ENCODE data around the gene POU2F1. TPM values are rescaled to one million over a fixed set of nuclear protein-coding genes. Genes with fewer than 3 reads are reported as not detected.

POU2F1 gene
- total and polyA plus RNA-seq, 4 donors: 0.93 to 10.5 (median 6.5) TPM

GRCh38 chr1:167439301-167439988 lies 218.8 kb downstream of the POU2F1 start (continued):
- no peak for TF ChIP-seq FOXA1 (IDR thresholded peaks at IDR 0.05)
- no peak for TF ChIP-seq GABPA (IDR thresholded peaks at IDR 0.05 in 1 of 2, conservative IDR thresholded peaks at IDR 0.05 in 1 of 2)
- TF ChIP-seq ATF3 (IDR thresholded peaks at IDR 0.05): no peak
- no peak for TF ChIP-seq RXRA (IDR thresholded peaks at IDR 0.05)
- no peak for TF ChIP-seq SP1 (IDR thresholded peaks at IDR 0.05)
- no peak for TF ChIP-seq YY1 (IDR thresholded peaks at IDR 0.05)
- no peak for TF ChIP-seq FOXA2 (IDR thresholded peaks at IDR 0.05)

- TF ChIP-seq RXRA (IDR thresholded peaks at IDR 0.05) (no peak), GABPA (IDR thresholded peaks at IDR 0.05 in 1 of 2, conservative IDR thresholded peaks at IDR 0.05 in 1 of 2) (no peak), REST (IDR thresholded peaks at IDR 0.05) (no peak), HNF4G (IDR thresholded peaks at IDR 0.05) (no peak), HNF4A (conservative IDR thresholded peaks at IDR 0.05) (no peak), ZBTB33 (IDR thresholded peaks at IDR 0.05) (no peak), FOXA1 (IDR thresholded peaks at IDR 0.05) (no peak), EGR1 (IDR thresholded peaks at IDR 0.05; ENCODE audit: low read depth in 2 of 2) (no peak), YY1 (IDR thresholded peaks at IDR 0.05) (no peak), FOXA2 (IDR thresholded peaks at IDR 0.05) (no peak), RAD21 (IDR thresholded peaks at IDR 0.05) (no peak), SP1 (IDR thresholded peaks at IDR 0.05) (no peak), JUND (IDR thresholded peaks at IDR 0.05) (no peak)
- Histone ChIP-seq H3K4me1 (ENCODE audit: control insufficient read depth in 4 of 4, insufficient read depth in 4 of 4, low read length in 3 of 4) (peaks cover 0 to 8% (median 7%) of the 10 kb centered on the region in 4 donors), H3K27ac (ENCODE audit: low read depth in 1 of 2, low read length in 2 of 2) (no peak overlapping the region)
Measured at GRCh38 chr1:167440345-167440744, 219.7 kb downstream of the POU2F1 start.

GRCh38 chr1:167440776-167441175 lies 220.1 kb downstream of the POU2F1 start:
- Histone ChIP-seq H3K9ac (ENCODE audit: low read depth in 1 of 2, low read length in 2 of 2) (no peak overlapping the region), H3K36me3 (ENCODE audit: control insufficient read depth in 4 of 4, insufficient read depth in 3 of 4, low read depth in 1 of 4, low read length in 3 of 4) (no peaks in the 10 kb centered on the region), H3K27me3 (ENCODE audit: control insufficient read depth in 4 of 4, insufficient read depth in 4 of 4, low read length in 3 of 4) (peaks cover 0 to 2% (median 0%) of the 10 kb centered on the region in 4 donors), H3K9me3 (ENCODE audit: control insufficient read depth in 4 of 4, low read length in 3 of 4) (no peaks in the 10 kb centered on the region), H3K27ac (ENCODE audit: low read depth in 1 of 2, low read length in 2 of 2) (no peak overlapping the region), H3K4me3 (ENCODE audit: low read depth in 1 of 3, low read length in 3 of 3) (no peak overlapping the region), H3K4me1 (ENCODE audit: control insufficient read depth in 4 of 4, insufficient read depth in 4 of 4, low read length in 3 of 4) (peaks cover 0 to 8% (median 7%) of the 10 kb centered on the region in 4 donors)
- TF ChIP-seq SP1 (IDR thresholded peaks at IDR 0.05) (no peak), JUND (IDR thresholded peaks at IDR 0.05) (no peak), ZBTB33 (IDR thresholded peaks at IDR 0.05) (no peak), HNF4A (conservative IDR thresholded peaks at IDR 0.05) (no peak), GABPA (IDR thresholded peaks at IDR 0.05 in 1 of 2, conservative IDR thresholded peaks at IDR 0.05 in 1 of 2) (no peak), TAF1 (conservative IDR thresholded peaks at IDR 0.05) (no peak), YY1 (IDR thresholded peaks at IDR 0.05) (no peak), RAD21 (IDR thresholded peaks at IDR 0.05) (no peak), REST (IDR thresholded peaks at IDR 0.05) (no peak)
- 96% methylated on average over 8 of the region's 8 CpGs for WGBS
- DNase-seq (ENCODE audit: low spot score): peak; percentile 19

More at GRCh38 chr1:167440345-167440744, 219.7 kb downstream of the POU2F1 start:
- Histone ChIP-seq H3K9me3 (ENCODE audit: control insufficient read depth in 4 of 4, low read length in 3 of 4) (no peaks in the 10 kb centered on the region), H3K4me3 (ENCODE audit: low read depth in 1 of 3, low read length in 3 of 3) (no peak overlapping the region), H3K36me3 (ENCODE audit: control insufficient read depth in 4 of 4, insufficient read depth in 3 of 4, low read depth in 1 of 4, low read length in 3 of 4) (no peaks in the 10 kb centered on the region), H3K27me3 (ENCODE audit: control insufficient read depth in 4 of 4, insufficient read depth in 4 of 4, low read length in 3 of 4) (peaks cover 0 to 2% (median 0%) of the 10 kb centered on the region in 4 donors), H3K9ac (ENCODE audit: low read depth in 1 of 2, low read length in 2 of 2) (no peak overlapping the region)
- WGBS: 98% methylated on average over 4 of the region's 4 CpGs
- DNase-seq (ENCODE audit: low spot score): peak; percentile 19
